ENCODE data around the gene POLR3K. TPM values are rescaled to one million over a fixed set of nuclear protein-coding genes. Genes with fewer than 3 reads are reported as not detected.
A peak's percentile ranks its signal among the peaks of the same experiment; 100 is the strongest.

The POLR3K gene
- total RNA-seq, 4 donors from 2014 or later = 2.0 to 2.8 (median 2.7) TPM

- H3K9me3 ChIP-seq = no peaks in the 10 kb centered on the region
- peak; percentile 91 for DNase-seq (ENCODE audit: low spot score in 2 of 2)
- peaks cover 63% of the 10 kb centered on the region for H3K4me1 ChIP-seq
- no peaks in the 10 kb centered on the region for H3K27me3 ChIP-seq
- WGBS = no CpG with 5 or more reads among the region's 83 CpGs
- H3K27ac ChIP-seq = peak within 1 kb of the TSS; percentile 89
- TF ChIP-seq POLR2A (IDR thresholded peaks at IDR 0.05) (peak in 1 of 2 donors; percentile 49), EP300 (IDR thresholded peaks at IDR 0.05) (no peak), POLR2AphosphoS5 (IDR thresholded peaks at IDR 0.05) (peak in 1 of 3 donors; percentile 52)
- H3K4me3 ChIP-seq = peak within 1 kb of the TSS; percentile 61
- H3K36me3 ChIP-seq = peaks cover 19% of the 10 kb centered on the region
These were observed 24.5 kb upstream of the POLR3K start, which contains the start of gene MPG for GRCh38 chr16:77807-78443. Gene MPG, plus strand, starts transcription at chr16:78225. Its CDS starts 85 bp downstream, at chr16:78310.

- H3K27ac ChIP-seq = peak overlapping the region; percentile 89
- peaks cover 13% of the 10 kb centered on the region for H3K36me3 ChIP-seq
- no peaks in the 10 kb centered on the region for H3K27me3 ChIP-seq
- no peaks in the 10 kb centered on the region for H3K9me3 ChIP-seq
- WGBS = 9% methylated on average over 15 of the region's 31 CpGs
- TF ChIP-seq EP300 (IDR thresholded peaks at IDR 0.05) (no peak), POLR2A (IDR thresholded peaks at IDR 0.05) (no peak), CTCF (IDR thresholded peaks at IDR 0.05) (no peak), POLR2AphosphoS5 (IDR thresholded peaks at IDR 0.05) (no peak)
- no peak for DNase-seq (ENCODE audit: low spot score in 2 of 2)
- peaks cover 68% of the 10 kb centered on the region for H3K4me1 ChIP-seq
- H3K4me3 ChIP-seq = peak overlapping the region; percentile 61
These were observed 23.9 kb upstream of the POLR3K start for GRCh38 chr16:77273-77806.

GRCh38 chr16:76535-77272, 23.3 kb upstream of the POLR3K start:
- H3K4me1 ChIP-seq = peaks cover 69% of the 10 kb centered on the region
- H3K27me3 ChIP-seq = no peaks in the 10 kb centered on the region
- H3K4me3 ChIP-seq = peak overlapping the region; percentile 61
- H3K36me3 ChIP-seq = peaks cover 13% of the 10 kb centered on the region
- H3K9me3 ChIP-seq = no peaks in the 10 kb centered on the region
- peak overlapping the region; percentile 89 for H3K27ac ChIP-seq
- no peak for TF ChIP-seq EP300 (IDR thresholded peaks at IDR 0.05)
- TF ChIP-seq CTCF (IDR thresholded peaks at IDR 0.05) = no peak
- TF ChIP-seq POLR2A (IDR thresholded peaks at IDR 0.05) = no peak
- TF ChIP-seq POLR2AphosphoS5 (IDR thresholded peaks at IDR 0.05) = no peak
- peak in 1 of 2 donors; percentile 92 for DNase-seq (ENCODE audit: low spot score in 2 of 2)
- 34% methylated on average over 5 of the region's 13 CpGs for WGBS

- peaks cover 78% of the 10 kb centered on the region for H3K4me1 ChIP-seq
- WGBS = 28% methylated on average over 8 of the region's 11 CpGs
These were observed 22.4 kb upstream of the POLR3K start for GRCh38 chr16:75580-76501.

More at GRCh38 chr16:75580-76501, 22.4 kb upstream of the POLR3K start:
- Histone ChIP-seq H3K27me3 (no peaks in the 10 kb centered on the region), H3K27ac (peak overlapping the region; percentile 89), H3K36me3 (peaks cover 9% of the 10 kb centered on the region), H3K4me3 (peak overlapping the region; percentile 12), H3K9me3 (no peaks in the 10 kb centered on the region)
- peak; percentile 93 to 94 for DNase-seq (ENCODE audit: low spot score in 2 of 2)
- no peak for TF ChIP-seq EP300 (IDR thresholded peaks at IDR 0.05)
- peak in 1 of 2 donors; percentile 29 for TF ChIP-seq CTCF (IDR thresholded peaks at IDR 0.05)
- no peak for TF ChIP-seq POLR2A (IDR thresholded peaks at IDR 0.05)
- peak in 2 of 3 donors; percentile 4 to 23 for TF ChIP-seq POLR2AphosphoS5 (IDR thresholded peaks at IDR 0.05)

All from suprapubic skin (tissue), 4 donors.